ENCODE data around the gene PVALEF.

PVALEF gene

GRCh38 chr17:81188491-81188840 is 23.2 kb downstream of the PVALEF start:
- DNase-seq (ENCODE audit: low read depth), result no peak
- H3K4me3 ChIP-seq (ENCODE audit: low read length), result no peak overlapping the region
- TF ChIP-seq, protein P1, sequence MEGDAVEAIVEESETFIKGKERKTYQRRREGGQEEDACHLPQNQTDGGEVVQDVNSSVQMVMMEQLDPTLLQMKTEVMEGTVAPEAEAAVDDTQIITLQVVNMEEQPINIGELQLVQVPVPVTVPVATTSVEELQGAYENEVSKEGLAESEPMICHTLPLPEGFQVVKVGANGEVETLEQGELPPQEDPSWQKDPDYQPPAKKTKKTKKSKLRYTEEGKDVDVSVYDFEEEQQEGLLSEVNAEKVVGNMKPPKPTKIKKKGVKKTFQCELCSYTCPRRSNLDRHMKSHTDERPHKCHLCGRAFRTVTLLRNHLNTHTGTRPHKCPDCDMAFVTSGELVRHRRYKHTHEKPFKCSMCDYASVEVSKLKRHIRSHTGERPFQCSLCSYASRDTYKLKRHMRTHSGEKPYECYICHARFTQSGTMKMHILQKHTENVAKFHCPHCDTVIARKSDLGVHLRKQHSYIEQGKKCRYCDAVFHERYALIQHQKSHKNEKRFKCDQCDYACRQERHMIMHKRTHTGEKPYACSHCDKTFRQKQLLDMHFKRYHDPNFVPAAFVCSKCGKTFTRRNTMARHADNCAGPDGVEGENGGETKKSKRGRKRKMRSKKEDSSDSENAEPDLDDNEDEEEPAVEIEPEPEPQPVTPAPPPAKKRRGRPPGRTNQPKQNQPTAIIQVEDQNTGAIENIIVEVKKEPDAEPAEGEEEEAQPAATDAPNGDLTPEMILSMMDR (IDR thresholded peaks at IDR 0.05; ENCODE audit: insufficient read depth, low read depth, low read length, missing control alignments), result no peak

- H3K4me3 ChIP-seq (ENCODE audit: low read length), result no peak overlapping the region
- no peak for DNase-seq (ENCODE audit: low read depth)
- TF ChIP-seq, protein P1 (IDR thresholded peaks at IDR 0.05; ENCODE audit: insufficient read depth, low read depth, low read length, missing control alignments), result no peak
These were observed 23.7 kb downstream of the PVALEF start for GRCh38 chr17:81189016-81189415.

DNA sequence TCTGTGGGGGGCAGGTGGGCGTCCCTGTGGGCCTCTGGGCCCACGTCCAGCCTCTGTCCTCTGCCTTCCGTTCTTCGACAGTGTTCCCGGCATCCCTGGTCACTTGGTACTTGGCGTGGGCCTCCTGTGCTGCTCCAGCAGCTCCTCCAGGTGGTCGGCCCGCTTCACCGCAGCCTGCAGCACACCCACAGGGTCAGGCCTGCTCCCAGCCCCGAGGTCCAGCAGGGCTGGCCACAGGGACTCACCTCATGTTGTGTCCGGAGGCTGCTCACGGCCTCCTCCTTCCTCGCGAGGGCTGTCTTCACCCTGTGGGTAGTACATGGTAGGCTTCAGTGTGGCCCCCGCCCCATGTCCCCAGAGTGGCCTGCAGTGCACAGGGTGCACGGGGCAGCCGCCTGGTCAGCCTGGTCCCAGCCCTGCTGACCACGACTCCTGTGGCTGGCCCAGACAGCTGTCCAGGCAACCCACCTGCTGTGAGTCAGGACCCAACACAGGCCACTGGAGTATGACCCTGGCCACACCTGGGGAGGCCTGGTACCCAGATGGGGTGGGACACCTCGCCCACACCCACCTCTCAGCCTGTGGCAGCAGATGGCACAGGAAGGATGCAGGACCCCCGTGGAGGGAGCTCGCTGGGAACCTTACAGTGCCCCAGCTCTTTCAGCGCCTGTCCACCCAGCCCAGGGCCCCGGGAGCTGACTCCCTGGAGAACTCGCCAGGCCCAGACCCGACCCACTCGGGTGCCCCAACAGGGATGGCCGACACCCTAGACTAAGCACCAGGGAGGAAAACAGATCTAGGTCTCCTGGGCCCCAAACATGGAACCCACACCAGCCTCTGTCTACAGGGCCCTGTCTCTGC is 24.6 kb downstream of the PVALEF start:
- TF ChIP-seq, protein P1 (IDR thresholded peaks at IDR 0.05; ENCODE audit: insufficient read depth, low read depth, low read length, missing control alignments), result no peak
- no peak overlapping the region for H3K4me3 ChIP-seq (ENCODE audit: low read length)
- no peak for DNase-seq (ENCODE audit: low read depth)

DNA sequence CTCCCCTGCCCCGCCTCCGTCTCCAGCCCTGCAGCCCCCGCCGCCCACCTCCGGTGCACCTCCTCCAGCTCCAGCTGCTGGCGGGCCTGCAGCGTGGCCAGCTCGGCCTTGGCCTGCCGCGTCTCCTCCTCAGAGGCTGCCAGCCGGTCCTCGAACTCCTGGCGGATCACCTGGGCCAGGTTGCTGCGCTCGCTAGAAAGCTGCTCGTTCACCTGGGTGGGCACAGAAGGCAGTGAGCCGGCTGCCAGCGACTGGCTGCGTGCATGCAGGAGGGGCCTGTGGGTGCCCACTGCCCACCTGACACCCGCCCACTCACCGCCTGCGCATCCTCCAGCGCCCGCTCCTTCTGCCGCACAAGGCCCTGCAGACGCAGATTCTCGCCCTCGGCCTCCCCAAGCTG is 25.3 kb downstream of the PVALEF start:
- no peak overlapping the region for H3K4me3 ChIP-seq (ENCODE audit: low read length)
- TF ChIP-seq, protein P1 (IDR thresholded peaks at IDR 0.05; ENCODE audit: insufficient read depth, low read depth, low read length, missing control alignments), result no peak
- no peak for DNase-seq (ENCODE audit: low read depth)

DNA sequence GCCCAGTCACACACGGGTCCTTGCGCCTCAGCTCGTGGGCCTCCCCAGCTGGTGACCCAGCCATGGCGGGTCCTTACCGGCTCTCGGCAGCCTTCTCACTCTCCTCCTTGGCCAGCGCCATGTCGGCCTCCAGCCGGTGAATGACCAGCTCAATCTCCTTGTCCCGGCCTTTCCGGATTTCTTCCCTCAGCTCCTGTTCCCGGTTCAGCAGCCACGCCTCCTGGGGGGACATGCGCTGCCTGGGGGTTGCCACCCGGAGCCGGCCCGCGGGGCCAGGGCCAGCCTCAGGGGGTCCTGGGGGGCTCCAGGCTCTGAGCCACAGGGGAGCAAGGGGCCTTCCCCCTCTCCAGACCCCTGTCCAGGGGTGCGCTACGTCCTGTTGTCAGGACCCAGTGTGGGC is 25.8 kb downstream of the PVALEF start:
- no peak for DNase-seq (ENCODE audit: low read depth)
- TF ChIP-seq, protein P1 (IDR thresholded peaks at IDR 0.05; ENCODE audit: insufficient read depth, low read depth, low read length, missing control alignments), result no peak
- H3K4me3 ChIP-seq (ENCODE audit: low read length), result no peak overlapping the region

- H3K4me3 ChIP-seq (ENCODE audit: low read length), result no peak overlapping the region
- no peak for DNase-seq (ENCODE audit: low read depth)
- TF ChIP-seq, protein P1 (IDR thresholded peaks at IDR 0.05; ENCODE audit: insufficient read depth, low read depth, low read length, missing control alignments), result no peak
These were observed 26.3 kb downstream of the PVALEF start for GRCh38 chr17:81191646-81192045.

Measured in epithelial cell of esophagus (primary cell).